ENCODE results near the gene ZFP69B.
"Not testable (repeated sequence)": the region's sequence is repeated elsewhere in the genome, so short reads cannot be mapped to it uniquely, and the experiment has no call there.

The ZFP69B gene

GRCh38 chr1:40438391-40439015 lies 11.8 kb upstream of the ZFP69B start:
- no peak for DNase-seq

DNA sequence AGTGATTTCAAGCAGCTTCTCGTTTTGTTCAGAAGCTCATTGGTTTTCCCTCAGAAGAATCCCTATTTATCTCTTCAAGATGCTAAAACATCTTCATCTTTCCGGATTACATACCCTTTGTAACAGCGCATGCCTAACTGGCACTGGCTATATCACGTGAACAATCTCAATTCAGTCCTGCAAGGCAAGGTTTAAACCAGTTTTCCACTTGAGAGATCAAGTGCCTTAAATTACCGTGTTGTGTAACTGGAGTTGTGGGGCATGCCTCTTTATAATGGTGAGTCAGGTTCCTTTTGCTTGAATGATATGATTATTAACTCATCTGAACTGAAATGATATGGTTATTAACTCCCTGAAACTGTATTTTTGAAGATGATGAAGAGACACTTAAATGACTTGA lies 11.0 kb upstream of the ZFP69B start:
- DNase-seq = no peak

DNA sequence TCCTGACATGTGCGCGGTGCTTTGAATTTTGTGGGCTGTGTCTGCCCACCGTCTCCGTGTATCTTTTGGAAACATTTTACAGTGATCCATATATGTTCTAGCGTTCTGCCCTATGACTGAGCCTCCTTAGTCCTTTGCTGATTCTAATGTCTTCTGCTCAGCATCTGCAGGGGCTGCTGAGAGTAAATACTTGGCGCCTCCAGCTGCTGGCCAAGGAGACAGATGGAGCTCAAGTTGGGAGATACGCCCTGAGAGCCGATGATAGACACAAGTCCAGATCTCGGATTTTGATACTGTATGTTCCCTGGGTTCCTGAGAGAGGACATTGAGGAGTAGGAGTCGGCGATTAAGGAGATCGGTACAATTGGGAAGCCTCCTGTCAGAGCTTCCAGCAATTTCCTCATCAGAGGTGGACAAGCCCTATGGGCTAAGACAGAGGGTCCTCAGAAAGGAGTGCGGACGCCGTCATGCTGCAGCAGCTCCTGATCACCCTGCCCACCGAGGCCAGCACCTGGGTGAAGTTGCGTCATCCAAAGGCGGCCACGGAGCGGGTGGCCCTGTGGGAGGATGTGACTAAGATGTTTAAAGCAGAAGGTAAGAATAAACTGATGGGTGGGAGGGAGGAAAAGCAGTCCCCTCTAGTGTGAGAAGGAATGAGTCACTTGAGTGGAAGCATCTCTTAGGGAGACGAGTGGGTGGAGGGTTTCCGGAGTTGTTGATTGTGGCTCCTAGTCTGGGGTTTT lies 390 bp downstream of the ZFP69B start:
- peak; percentile 73 for DNase-seq

DNA sequence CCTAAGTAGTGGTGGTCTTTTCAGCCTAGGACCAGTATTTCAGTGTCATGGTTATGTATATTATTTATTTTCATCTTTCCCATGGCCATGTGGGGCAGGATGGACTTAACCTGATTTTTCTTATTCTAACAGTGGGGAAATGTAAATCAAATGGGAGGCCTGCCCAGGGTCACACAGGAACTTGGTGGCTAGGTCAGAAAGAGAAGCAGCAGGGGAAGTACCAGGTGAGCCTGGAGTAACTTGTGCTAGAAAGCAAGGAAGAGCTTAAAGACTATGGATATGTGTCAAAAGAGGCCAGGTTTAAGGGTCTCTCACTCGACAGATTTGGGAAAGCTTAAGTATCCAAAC lies 936 bp downstream of the ZFP69B start:
- no peak for DNase-seq

DNA sequence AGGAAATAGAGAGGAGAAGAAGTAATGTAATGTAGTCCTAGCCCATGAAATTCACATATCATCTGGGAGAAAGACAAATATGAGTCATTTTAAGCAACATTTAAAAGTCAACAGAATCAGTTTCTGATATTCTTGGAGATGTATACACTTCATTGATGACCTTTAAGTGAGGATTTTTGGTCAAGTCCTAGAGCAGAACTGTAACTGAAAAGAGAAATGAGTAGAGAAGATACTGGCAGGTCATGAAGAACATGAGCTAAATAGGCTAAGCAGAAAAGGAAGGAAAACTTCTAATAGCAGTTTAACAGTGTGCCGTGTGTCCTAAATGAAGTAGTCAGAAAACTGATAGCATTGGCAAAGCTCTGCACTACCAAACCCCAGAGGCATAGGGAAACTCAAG lies 4.6 kb downstream of the ZFP69B start:
- no peak for DNase-seq

DNA sequence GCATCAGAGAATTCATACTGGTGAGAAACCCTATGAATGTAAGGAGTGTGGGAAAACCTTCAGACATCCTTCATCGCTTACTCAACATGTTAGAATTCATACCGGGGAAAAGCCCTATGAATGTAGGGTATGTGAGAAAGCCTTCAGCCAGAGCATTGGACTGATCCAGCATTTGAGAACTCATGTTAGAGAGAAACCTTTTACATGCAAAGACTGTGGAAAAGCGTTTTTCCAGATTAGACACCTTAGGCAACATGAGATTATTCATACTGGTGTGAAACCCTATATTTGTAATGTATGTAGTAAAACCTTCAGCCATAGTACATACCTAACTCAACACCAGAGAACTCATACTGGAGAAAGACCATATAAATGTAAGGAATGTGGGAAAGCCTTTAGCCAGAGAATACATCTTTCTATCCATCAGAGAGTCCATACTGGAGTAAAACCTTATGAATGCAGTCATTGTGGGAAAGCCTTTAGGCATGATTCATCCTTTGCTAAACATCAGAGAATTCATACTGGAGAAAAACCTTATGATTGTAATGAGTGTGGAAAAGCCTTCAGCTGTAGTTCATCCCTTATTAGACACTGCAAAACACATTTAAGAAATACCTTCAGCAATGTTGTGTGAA lies 12.8 kb downstream of the ZFP69B start:
- peak; percentile 15 for DNase-seq

DNA sequence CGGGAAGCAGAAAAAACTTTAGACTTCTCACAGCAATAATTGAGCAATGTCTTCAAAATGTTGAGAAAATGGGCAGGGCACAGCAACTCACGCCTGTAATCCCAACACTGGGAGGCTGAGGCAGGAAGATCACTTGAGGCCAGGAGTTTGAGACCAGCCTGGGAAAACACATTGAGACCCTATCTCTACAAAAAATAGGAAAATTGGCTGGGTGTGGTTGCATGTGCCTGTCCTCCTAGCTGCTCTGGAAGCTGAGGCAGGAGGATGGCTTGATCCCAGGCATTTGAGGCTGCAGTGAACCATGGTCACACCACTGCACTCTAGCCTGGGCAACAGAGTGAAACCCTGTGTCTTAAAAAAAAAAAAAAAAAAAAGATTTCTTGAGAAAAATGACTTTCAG lies 19.1 kb downstream of the ZFP69B start:
- DNase-seq = no peak

- no peak for DNase-seq
Observed at GRCh38 chr1:40475268-40475667, 25.0 kb downstream of the ZFP69B start.

DNA sequence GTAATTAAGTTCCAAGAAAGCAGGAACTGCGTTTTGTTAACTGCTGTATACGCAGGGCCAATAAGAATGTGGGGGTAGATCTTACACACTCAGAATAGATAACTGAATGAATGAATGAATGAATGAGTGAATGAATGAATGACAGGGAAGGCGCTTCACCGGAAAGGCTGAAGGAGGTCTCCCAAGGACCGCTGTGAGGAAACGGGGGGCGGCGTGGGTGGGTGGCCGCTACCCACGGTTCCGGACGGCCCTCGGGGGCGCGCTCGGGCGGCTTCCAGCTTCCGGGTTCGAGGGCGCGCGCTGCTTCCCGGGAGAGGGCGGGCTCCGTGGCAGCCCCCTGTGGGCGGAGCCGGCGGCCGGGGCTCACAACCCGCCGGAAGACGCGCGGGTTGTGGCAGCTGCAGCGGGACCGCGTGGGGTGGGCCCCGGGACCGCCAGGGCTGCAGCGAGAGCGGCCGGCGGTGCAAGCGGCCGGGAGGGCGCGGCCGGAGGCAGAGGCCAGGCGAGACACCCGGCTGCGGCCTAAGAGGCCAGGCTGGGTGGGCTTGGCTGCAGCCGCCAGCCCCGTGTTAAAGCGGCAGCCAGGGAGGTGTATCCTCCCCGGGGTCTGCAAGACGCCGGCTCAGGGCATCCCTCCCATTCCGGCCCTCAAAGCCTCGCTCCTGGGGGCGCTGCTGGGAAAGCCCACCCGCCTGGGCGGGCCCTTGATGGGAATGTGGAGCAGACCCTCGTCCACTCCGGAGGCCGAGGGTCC lies 26.8 kb downstream of the ZFP69B start, which contains the start of gene ZFP69:
Gene ZFP69 (plus strand): TSS at position 367 of the 754 bp plus-strand sequence. CDS start 2,072 bp downstream, outside the sequence.
- peak; percentile 77 for DNase-seq

- DNase-seq = peak; percentile 12
Observed at GRCh38 chr1:40477678-40478053, 27.4 kb downstream of the ZFP69B start.

- DNase-seq = no peak
Observed at GRCh38 chr1:40478276-40478675, 28.0 kb downstream of the ZFP69B start.

GRCh38 chr1:40479156-40479555 lies 28.9 kb downstream of the ZFP69B start:
- DNase-seq = no peak

GRCh38 chr1:40495315-40495903 lies 45.1 kb downstream of the ZFP69B start:
- peak; percentile 6 for DNase-seq

GRCh38 chr1:40502651-40503050 lies 52.4 kb downstream of the ZFP69B start:
- DNase-seq = not testable (repeated sequence)

DNA sequence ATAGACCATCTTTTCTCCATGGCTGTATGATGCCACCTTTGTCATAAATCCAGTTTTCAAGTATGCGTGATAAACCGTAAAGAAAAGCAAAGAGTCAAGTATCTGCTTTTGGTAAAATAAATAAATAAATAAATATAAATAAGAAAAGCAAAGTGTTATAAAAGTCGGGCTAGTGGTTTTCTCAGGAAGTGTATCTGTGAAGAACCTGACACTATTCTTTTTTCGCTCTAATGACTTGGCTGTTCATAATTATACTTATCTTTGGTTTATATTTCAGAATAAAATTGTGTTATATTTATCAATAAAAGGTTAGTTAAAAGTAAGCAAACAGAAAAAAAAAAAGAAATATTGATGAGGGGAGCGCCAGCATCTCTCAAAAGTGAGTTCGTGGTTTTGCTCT lies 57.7 kb downstream of the ZFP69B start:
- no peak for DNase-seq

- peak; percentile 80 for DNase-seq
Observed at GRCh38 chr1:40508375-40509341, 58.4 kb downstream of the ZFP69B start, which contains the start of gene EXO5. Gene EXO5 (plus strand): TSS chr1:40508767. CDS start chr1:40514545, 5,778 bp downstream.
